Measurements from ENCODE around the gene ARHGAP8. TPM values are rescaled to one million over a fixed set of nuclear protein-coding genes. Genes with fewer than 3 reads are reported as not detected.
"Not testable (repeated sequence)": the region's sequence is repeated elsewhere in the genome, so short reads cannot be mapped to it uniquely, and the experiment has no call there.

The ARHGAP8 gene
- total RNA-seq, 1 donor: not detected

GRCh38 chr22:44743804-44744211, 8.6 kb upstream of the ARHGAP8 start:
- no peak for DNase-seq (ENCODE audit: low read depth)
- no peak for TF ChIP-seq CTCF (IDR thresholded peaks at IDR 0.05; ENCODE audit: insufficient read depth, low read length)
- H3K4me3 ChIP-seq (ENCODE audit: low read depth, low read length): no peak overlapping the region

DNA sequence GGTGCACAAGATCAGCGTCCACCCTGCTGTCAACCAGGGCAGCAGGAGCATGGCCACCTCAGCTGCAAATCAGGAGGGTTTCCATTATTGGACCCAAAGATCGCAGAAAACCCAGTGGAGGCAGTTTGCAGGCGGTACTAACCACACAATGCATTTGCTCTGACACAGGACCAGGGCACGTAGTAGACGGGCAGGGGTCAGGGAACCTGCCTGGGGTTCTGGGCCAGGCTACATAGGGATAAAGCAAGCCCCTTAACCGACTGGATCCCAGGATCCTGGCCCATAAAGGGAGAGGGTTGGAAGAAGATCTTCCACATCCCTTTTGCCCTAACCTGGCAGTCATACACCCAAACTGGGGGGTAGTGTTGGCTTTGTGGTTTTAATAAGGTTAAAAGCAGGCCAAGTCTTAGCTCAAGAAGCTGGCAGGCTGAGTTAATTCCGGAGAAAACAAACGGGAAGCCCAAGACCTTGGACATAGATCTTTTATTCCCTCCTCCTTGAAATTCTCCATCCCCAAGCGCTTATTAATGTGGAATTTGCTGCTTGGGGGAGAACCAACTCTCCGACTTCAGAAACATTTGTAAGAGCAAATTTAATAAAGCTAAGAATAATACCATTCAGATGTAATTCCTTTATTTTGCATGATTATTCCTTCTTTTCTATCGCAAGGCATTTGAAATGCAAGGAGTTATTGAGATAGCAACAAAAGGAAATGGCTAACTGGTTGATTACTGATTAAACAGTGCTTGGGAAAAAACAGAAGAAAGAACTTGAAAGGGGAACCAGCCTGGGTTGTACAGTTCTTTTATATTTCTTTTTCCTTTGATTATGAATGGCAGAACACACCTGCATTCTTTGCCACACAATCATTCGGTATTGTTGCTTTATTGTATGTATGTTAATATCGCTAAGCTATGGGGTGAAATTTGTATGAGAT, 6.3 kb upstream of the ARHGAP8 start:
- DNase-seq (ENCODE audit: low read depth): no peak
- H3K4me3 ChIP-seq (ENCODE audit: low read depth, low read length): no peak overlapping the region
- TF ChIP-seq CTCF (IDR thresholded peaks at IDR 0.05; ENCODE audit: insufficient read depth, low read length): no peak

- DNase-seq (ENCODE audit: low read depth); H3K4me3 ChIP-seq (ENCODE audit: low read depth, low read length): not testable (repeated sequence)
Observed at GRCh38 chr22:44747784-44748127, 4.6 kb upstream of the ARHGAP8 start.

DNA sequence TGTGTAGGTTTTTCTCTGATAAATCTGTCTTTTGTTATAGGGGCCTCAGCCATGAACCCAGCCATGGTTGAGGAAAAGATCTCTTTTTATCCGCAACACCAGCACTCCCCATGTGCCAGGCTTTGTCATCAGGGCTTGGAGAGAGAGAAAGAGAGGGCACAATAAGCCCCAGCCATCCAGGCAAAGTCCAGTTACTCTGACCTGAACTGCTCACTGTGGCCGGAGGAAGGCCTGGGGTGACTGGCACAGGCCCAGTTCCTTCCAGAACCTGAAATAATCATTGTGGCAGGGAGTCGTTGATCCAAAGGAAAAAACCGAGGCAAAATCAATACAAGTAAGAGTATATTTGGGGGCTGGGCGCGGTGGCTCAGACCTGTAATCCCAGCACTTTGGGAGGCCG, 3.9 kb upstream of the ARHGAP8 start:
- H3K4me3 ChIP-seq (ENCODE audit: low read depth, low read length): no peak overlapping the region
- no peak for TF ChIP-seq CTCF (IDR thresholded peaks at IDR 0.05; ENCODE audit: insufficient read depth, low read length)
- DNase-seq (ENCODE audit: low read depth): no peak

DNA sequence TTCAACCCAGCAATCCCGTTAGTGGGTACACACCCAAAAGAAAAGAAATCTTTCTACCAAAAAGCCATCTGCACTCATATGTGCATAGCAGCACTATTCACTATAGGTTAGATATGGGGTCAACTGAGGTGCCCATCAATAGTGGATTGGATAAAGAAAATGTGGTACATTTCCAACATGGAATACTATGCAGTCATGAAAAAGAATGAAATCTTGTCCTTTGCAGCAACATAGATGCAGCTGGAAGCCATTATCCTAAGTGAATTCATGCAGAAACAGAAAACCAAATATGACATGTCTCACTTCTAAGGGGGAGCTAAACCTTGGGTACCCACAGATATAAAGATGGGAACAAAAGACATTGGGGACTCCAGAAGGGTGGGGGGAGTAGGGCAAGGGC, 1.9 kb upstream of the ARHGAP8 start:
- H3K4me3 ChIP-seq (ENCODE audit: low read depth, low read length): no peak overlapping the region
- DNase-seq (ENCODE audit: low read depth): no peak
- TF ChIP-seq CTCF (IDR thresholded peaks at IDR 0.05; ENCODE audit: insufficient read depth, low read length): no peak

- H3K4me3 ChIP-seq (ENCODE audit: low read depth, low read length): no peak overlapping the region
- peak; percentile 88 for DNase-seq (ENCODE audit: low read depth)
Observed at GRCh38 chr22:44753189-44754042, 1.0 kb downstream of the ARHGAP8 start.

More at GRCh38 chr22:44753189-44754042, 1.0 kb downstream of the ARHGAP8 start:
- no peak for TF ChIP-seq CTCF (IDR thresholded peaks at IDR 0.05; ENCODE audit: insufficient read depth, low read length)

Data from fibroblast of the aortic adventitia (primary cell).